HG03457 (cell line): Measurements from ENCODE around the gene CCDC30.
"Not testable (repeated sequence)": the region's sequence is repeated elsewhere in the genome, so short reads cannot be mapped to it uniquely, and the experiment has no call there.

ENCODE experiments used
- ATAC-seq: cut with Tn5 transposase; IDR thresholded peaks from one replicate; pipeline ENCODE4 v1.9.1; 2021; ENCODE audit warnings: moderate number of reproducible peaks; ENCODE audit not compliant: unreplicated experiment

CCDC30 gene

GRCh38 chr1:42639116-42639515, 176.0 kb downstream of the CCDC30 start:
- ATAC-seq: no peak

- no peak for ATAC-seq
Observed at GRCh38 chr1:42646056-42646455, 183.0 kb downstream of the CCDC30 start.

GRCh38 chr1:42657201-42657600, 194.1 kb downstream of the CCDC30 start:
- ATAC-seq: no peak

- ATAC-seq: peak; percentile 77
Observed at GRCh38 chr1:42657981-42658876, 195.1 kb downstream of the CCDC30 start, which contains the start of gene PPIH. Gene PPIH (plus strand): TSS chr1:42658423. CDS start chr1:42658447, 24 bp downstream.

- ATAC-seq: peak; percentile 12
Observed at GRCh38 chr1:42658877-42659337, 195.8 kb downstream of the CCDC30 start.

GRCh38 chr1:42660907-42661500, 197.9 kb downstream of the CCDC30 start:
- no peak for ATAC-seq

- no peak for ATAC-seq
Observed at GRCh38 chr1:42669936-42670335, 206.8 kb downstream of the CCDC30 start.

GRCh38 chr1:42670425-42670824, 207.3 kb downstream of the CCDC30 start:
- no peak for ATAC-seq

- ATAC-seq: no peak
Observed at GRCh38 chr1:42674214-42674613, 211.1 kb downstream of the CCDC30 start.

- ATAC-seq: no peak
Observed at GRCh38 chr1:42674682-42675081, 211.6 kb downstream of the CCDC30 start.

- no peak for ATAC-seq
Observed at GRCh38 chr1:42675467-42675866, 212.4 kb downstream of the CCDC30 start.

GRCh38 chr1:42676534-42677087, 213.5 kb downstream of the CCDC30 start:
- no peak for ATAC-seq

GRCh38 chr1:42679364-42679983, 216.4 kb downstream of the CCDC30 start:
- no peak for ATAC-seq

GRCh38 chr1:42680055-42680454, 217.0 kb downstream of the CCDC30 start:
- ATAC-seq: no peak

- no peak for ATAC-seq
Observed at GRCh38 chr1:42680921-42681683, 218.0 kb downstream of the CCDC30 start.

- ATAC-seq: peak; percentile 80
Observed at GRCh38 chr1:42681741-42682483, 218.8 kb downstream of the CCDC30 start, which contains the start of gene YBX1. Gene YBX1 (plus strand): TSS chr1:42682418. CDS start chr1:42682566, 148 bp downstream.

- not testable (repeated sequence) for ATAC-seq
Observed at GRCh38 chr1:42682484-42682738, 219.3 kb downstream of the CCDC30 start.

GRCh38 chr1:42682739-42683531, 219.8 kb downstream of the CCDC30 start:
- ATAC-seq: peak; percentile 25

GRCh38 chr1:42684139-42684538, 221.1 kb downstream of the CCDC30 start:
- no peak for ATAC-seq
